K562 (cell line): Measurements from ENCODE around the gene KIAA0513. TPM values are rescaled to one million over a fixed set of nuclear protein-coding genes. Genes with fewer than 3 reads are reported as not detected.

Source experiments
- ATAC-seq: fragments of 200-7000 bp; cut with Tn5 transposase; 3 replicates; pipeline ENCODE4 v1.9.1; 2020; ENCODE audit warnings: moderate library complexity
- BruUV-seq: library from RNA; stranded (reverse); fragments of 400-500 nt; replicated peaks from 2 replicates; lab custom pipeline; 2021; lab: Mats Ljungman, UMichigan
- CTCF ChIA-PET: fragments of 300-600 bp; formaldehyde crosslinking; extraction: SDS; loops from one replicate; lab custom pipeline; 2021; ENCODE audit warnings: low intra/inter-chr PET ratio; lab: Yijun Ruan, JAX
- POLR2A ChIA-PET: fragments of 300-600, 350-650 bp; sonication (Branson Sonifier 250); formaldehyde crosslinking; extraction: SDS; loops from one replicate; lab custom pipeline; 2021; ENCODE audit warnings: antibody characterized with exemption, inconsistent platforms; lab: Yijun Ruan, JAX
- DNase-seq, 4 experiments: peaks; one replicate each; pipeline versions ENCODE4 v3.0.0 to v3.0.0-alpha.2; 2011 to 2018; ENCODE audit warnings: low spot score in 3 of 4, mixed read lengths in 3 of 4; ENCODE audit errors: extremely low read depth in 1 of 4
- FAIRE-seq: peaks from 2 replicates; lab custom pipeline; 2011; peaks lifted over from hg19 to GRCh38; lab: Jason Lieb, UNC
- H2AFZ ChIP-seq: 2 replicates; pipeline ENCODE4 v1.6.0; 2011; ENCODE audit warnings: low read depth, low read length, control low read depth, inconsistent platforms
- H3K27ac ChIP-seq: fragments of 200-600 bp; 3 replicates; pipeline ENCODE4 v1.8.0; 2011; ENCODE audit warnings: low read depth, mild to moderate bottlenecking, control low read depth, inconsistent platforms, low read length, moderate library complexity, mixed read lengths; ENCODE audit errors: extremely low read depth
- H3K27me3 ChIP-seq, 2 experiments: fragments of 300-600 bp in 1 of 2; 2 replicates in 1 of 2; 3 replicates in 1 of 2; pipeline versions ENCODE4 v1.6.0 to v1.8.0; 2011; ENCODE audit warnings: inconsistent platforms in 2 of 2, low read length in 2 of 2, mild to moderate bottlenecking in 1 of 2, mixed read lengths in 1 of 2, moderate library complexity in 1 of 2; ENCODE audit not compliant: control insufficient read depth in 2 of 2, insufficient read depth in 2 of 2
- H3K36me3 ChIP-seq: fragments of 300-600 bp; 3 replicates; pipeline ENCODE4 v1.8.0; 2011; ENCODE audit warnings: mild to moderate bottlenecking, low read length, inconsistent platforms; ENCODE audit not compliant: control insufficient read depth, insufficient read depth
- H3K4me1 ChIP-seq, 2 experiments: fragments of 200-600 bp in 1 of 2; replicated peaks in 1 of 2; 2 replicates in 1 of 2; 3 replicates in 1 of 2; pipeline versions ENCODE4 v1.5.1 to v1.8.0; 2011; ENCODE audit warnings: inconsistent platforms in 2 of 2, low read length in 2 of 2, mild to moderate bottlenecking in 1 of 2, mixed read lengths in 1 of 2, moderate library complexity in 1 of 2; ENCODE audit not compliant: control insufficient read depth in 2 of 2, insufficient read depth in 2 of 2
- H3K4me2 ChIP-seq: 2 replicates; pipeline ENCODE4 v1.6.1; 2011; ENCODE audit warnings: low read length, control low read depth, inconsistent platforms, mixed read lengths; ENCODE audit not compliant: insufficient read depth
- H3K4me3 ChIP-seq: fragments of 200-600 bp; sonication (generic), shearing (Covaris generic); 2 replicates; pipeline ENCODE4 v1.5.1; 2016; ENCODE audit warnings: control low read depth, inconsistent platforms
- H3K79me2 ChIP-seq: fragments of 200-600 bp; 3 replicates; pipeline ENCODE4 v1.8.0; 2011; ENCODE audit warnings: low read length, inconsistent platforms; ENCODE audit not compliant: control insufficient read depth, insufficient read depth
- H3K9ac ChIP-seq, 2 experiments: 2 replicates each; pipeline versions ENCODE4 v1.6.0 to v1.6.1; 2011; ENCODE audit warnings: low read depth in 2 of 2, low read length in 2 of 2, control low read depth in 1 of 2, inconsistent platforms in 1 of 2, mild to moderate bottlenecking in 1 of 2, mixed read lengths in 1 of 2; ENCODE audit not compliant: insufficient read depth in 1 of 2
- H3K9me1 ChIP-seq: one replicate; pipeline ENCODE4 v1.6.0; 2011; ENCODE audit warnings: inconsistent platforms, mild to moderate bottlenecking, low read length, moderate library complexity; ENCODE audit not compliant: control insufficient read depth, insufficient read depth
- H3K9me3 ChIP-seq: replicated peaks from 2 replicates; pipeline ENCODE4 v1.5.1; 2011; ENCODE audit warnings: low read depth, low read length, inconsistent platforms; ENCODE audit not compliant: control insufficient read depth, insufficient read depth
- H4K20me1 ChIP-seq: replicated peaks from 2 replicates; pipeline ENCODE4 v1.6.1; 2011; ENCODE audit warnings: low read length, inconsistent platforms, mixed read lengths; ENCODE audit not compliant: control insufficient read depth, insufficient read depth
- BCOR ChIP-seq: fragments of 450-650 bp; IDR thresholded peaks from 2 replicates; pipeline ENCODE4 v1.6.1; 2016
- CHD1 ChIP-seq: fragments of 200-600 bp; sonication (generic); IDR thresholded peaks from one replicate; pipeline ENCODE4 v1.6.1; 2012; ENCODE audit warnings: mild to moderate bottlenecking, moderate library complexity, low read length, inconsistent platforms
- EP400 ChIP-seq: fragments of 450-650 bp; IDR thresholded peaks from 2 replicates; pipeline ENCODE4 v1.6.1; 2017; ENCODE audit warnings: antibody characterized with exemption, mild to moderate bottlenecking, moderate library complexity
- NCOA2 ChIP-seq, 2 experiments: fragments of 450-650 bp; IDR thresholded peaks; 2 replicates each; pipeline ENCODE4 v1.6.1; 2018; ENCODE audit warnings: mild to moderate bottlenecking in 2 of 2, moderate library complexity in 1 of 2; ENCODE audit not compliant: partially characterized antibody in 2 of 2
- POLR2A ChIP-seq: fragments of 450-650 bp; conservative IDR thresholded peaks from 2 replicates; pipeline ENCODE4 v1.6.1; 2016
- RBM25 ChIP-seq: fragments of 200-400 bp; formaldehyde crosslinking; IDR thresholded peaks from 2 replicates; pipeline ENCODE4 v1.6.1; 2018; ENCODE audit warnings: low read length, low read depth, moderate library complexity; ENCODE audit not compliant: severe bottlenecking
- ZNF121 ChIP-seq: sonication (generic); formaldehyde crosslinking; conservative IDR thresholded peaks from 2 replicates; pipeline ENCODE4 v1.8.0; 2022; ENCODE audit warnings: missing genetic modification reagents
- WGBS: fragments of 100-300 bp; shearing (Covaris generic); methylation state at CpG from one replicate; pipeline ENCODE4 v1.1.6; 2016; ENCODE audit warnings: low coverage, mixed read lengths; ENCODE audit not compliant: insufficient coverage; ENCODE audit errors: missing lambda C conversion rate; 5-methylcytosine and 5-hydroxymethylcytosine counted together
- in situ Hi-C: fragments of 300-500 bp; cut with MboI; formaldehyde crosslinking; loops from 4 replicates; pipeline ENCODE4 v1.15.0; 2018; ENCODE audit warnings: inconsistent platforms, mixed read lengths
- intact Hi-C: fragments of 100-400 bp; cut with micrococcal nuclease; formaldehyde crosslinking; loops from 2 replicates; pipeline ENCODE4 v1.14.2; 2022
- polyA plus RNA-seq, 8 experiments: library from polyadenylated mRNA; depleted of rRNA in 4 of 8; stranded (reverse) in 5 of 8; unstranded in 3 of 8; fragments of >200 nt; fragmentation: Nextera tagmentation in 2 of 8; fragmentation: Illumina TruSeq in 1 of 8; extraction: Ambion mirVana in 2 of 8; extraction: Trizol in 1 of 8; gene quantifications; 2 replicates each; pipeline versions ENCODE4 v1.2.1 to v1.2.3, GENCODE V29; 2011 to 2014; ENCODE audit warnings: inconsistent platforms in 1 of 8, missing spikeins in 1 of 8
- total RNA-seq, 7 experiments: library from RNA; depleted of rRNA in 6 of 7; stranded (reverse); fragments of >200 nt in 6 of 7; fragmentation: Illumina TruSeq in 2 of 7; extraction: Trizol in 2 of 7; gene quantifications; 2 replicates each; pipeline versions ENCODE4 v1.2.1 to v1.2.3, GENCODE V29; 2011 to 2021; ENCODE audit warnings: low replicate concordance in 1 of 7
- TF ChIP-seq, protein P1 (sequence below): fragments of 150-350 bp; IDR thresholded peaks from 2 replicates; pipeline ENCODE4 v1.6.1; 2014; ENCODE audit warnings: low read depth, mild to moderate bottlenecking, low read length, borderline replicate concordance
- TF ChIP-seq, protein P2 (sequence below): fragments of 450-650 bp; IDR thresholded peaks from 2 replicates; pipeline ENCODE4 v1.6.1; 2016; ENCODE audit warnings: borderline replicate concordance
- TF ChIP-seq, protein P3 (sequence below): sonication (generic); formaldehyde crosslinking; IDR thresholded peaks from 2 replicates; pipeline ENCODE4 v1.8.0; 2023; ENCODE audit warnings: mild to moderate bottlenecking, missing genetic modification reagents
- TF ChIP-seq, protein P4 (sequence below): fragments of 450-650 bp; IDR thresholded peaks from one replicate; pipeline ENCODE4 v1.6.1; 2018; ENCODE audit warnings: mild to moderate bottlenecking, moderate library complexity; ENCODE audit not compliant: partially characterized antibody

The KIAA0513 gene
- total and polyA plus RNA-seq, 9 of the 15 experiments (the other 6 are each of a cell fraction or from before 2014, with no cell fraction given), result 0.18 to 13.7 (median 10.2) TPM

DNA sequence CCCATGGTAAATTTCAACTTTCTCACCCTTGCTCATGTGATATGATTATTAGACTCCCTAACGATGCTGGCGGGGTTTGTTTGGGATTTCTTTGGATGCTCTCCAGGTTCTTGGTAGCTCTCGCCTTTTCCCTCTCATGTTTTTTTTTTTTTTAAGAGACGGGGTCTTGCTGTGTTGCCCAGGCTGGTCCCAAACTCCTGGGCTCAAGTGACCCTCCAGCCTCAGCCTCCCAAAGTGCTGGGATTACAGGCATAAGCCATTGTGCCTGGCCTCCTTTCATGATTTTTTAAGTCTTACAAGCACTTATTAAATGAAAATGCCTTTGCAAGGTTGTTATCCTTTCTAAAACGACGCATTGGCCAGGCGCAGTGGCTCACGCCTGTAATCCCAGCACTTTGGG is 24.1 kb downstream of the KIAA0513 start:
- Histone ChIP-seq H3K9me1 (no peaks in the 10 kb centered on the region), H3K36me3 (peaks cover 8% of the 10 kb centered on the region; the same call in 2 of the 3 replicates), H3K4me2 (peak overlapping the region; percentile 82), H4K20me1 (no peaks in the 10 kb centered on the region), H3K4me3 (peak overlapping the region; percentile 12; the same call in 1 of the 2 replicates), H3K4me1 (peaks cover 61 to 72% of the 10 kb centered on the region in 2 experiments), H3K27me3 (no peaks in the 10 kb centered on the region), H3K27ac (peak overlapping the region; percentile 87), H2AFZ (peak overlapping the region; percentile 64), H3K79me2 (peaks cover 58% of the 10 kb centered on the region), H3K9me3 (0 out of 2 replicates have a peak, but pooled peaks cover 2% of the 10 kb centered on the region), H3K9ac (peak overlapping the region; percentile 6 to 69; a peak in 3 of 4 replicates)
- in situ Hi-C loops (no loop called here), intact Hi-C loops (no loop called here)
- BruUV-seq, result no TSS peak
- WGBS, result 61% methylated on average over 7 of the region's 8 CpGs
- CTCF ChIA-PET, result no interaction called here
- TF ChIP-seq ZNF121 (CRISPR knock-in tag) (peak; percentile 97), BCOR (peak; percentile 47), RBM25 (peak; percentile 26), EP400 (no peak), CHD1 (peak; percentile 46), NCOA2 (IDR thresholded peaks at IDR 0.05; ENCODE audit: partially characterized antibody in 2 of 2) (no peak), POLR2A (no peak)
- TF ChIP-seq, protein P1, sequence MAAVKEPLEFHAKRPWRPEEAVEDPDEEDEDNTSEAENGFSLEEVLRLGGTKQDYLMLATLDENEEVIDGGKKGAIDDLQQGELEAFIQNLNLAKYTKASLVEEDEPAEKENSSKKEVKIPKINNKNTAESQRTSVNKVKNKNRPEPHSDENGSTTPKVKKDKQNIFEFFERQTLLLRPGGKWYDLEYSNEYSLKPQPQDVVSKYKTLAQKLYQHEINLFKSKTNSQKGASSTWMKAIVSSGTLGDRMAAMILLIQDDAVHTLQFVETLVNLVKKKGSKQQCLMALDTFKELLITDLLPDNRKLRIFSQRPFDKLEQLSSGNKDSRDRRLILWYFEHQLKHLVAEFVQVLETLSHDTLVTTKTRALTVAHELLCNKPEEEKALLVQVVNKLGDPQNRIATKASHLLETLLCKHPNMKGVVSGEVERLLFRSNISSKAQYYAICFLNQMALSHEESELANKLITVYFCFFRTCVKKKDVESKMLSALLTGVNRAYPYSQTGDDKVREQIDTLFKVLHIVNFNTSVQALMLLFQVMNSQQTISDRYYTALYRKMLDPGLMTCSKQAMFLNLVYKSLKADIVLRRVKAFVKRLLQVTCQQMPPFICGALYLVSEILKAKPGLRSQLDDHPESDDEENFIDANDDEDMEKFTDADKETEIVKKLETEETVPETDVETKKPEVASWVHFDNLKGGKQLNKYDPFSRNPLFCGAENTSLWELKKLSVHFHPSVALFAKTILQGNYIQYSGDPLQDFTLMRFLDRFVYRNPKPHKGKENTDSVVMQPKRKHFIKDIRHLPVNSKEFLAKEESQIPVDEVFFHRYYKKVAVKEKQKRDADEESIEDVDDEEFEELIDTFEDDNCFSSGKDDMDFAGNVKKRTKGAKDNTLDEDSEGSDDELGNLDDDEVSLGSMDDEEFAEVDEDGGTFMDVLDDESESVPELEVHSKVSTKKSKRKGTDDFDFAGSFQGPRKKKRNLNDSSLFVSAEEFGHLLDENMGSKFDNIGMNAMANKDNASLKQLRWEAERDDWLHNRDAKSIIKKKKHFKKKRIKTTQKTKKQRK, result no peak
- TF ChIP-seq, protein P2, sequence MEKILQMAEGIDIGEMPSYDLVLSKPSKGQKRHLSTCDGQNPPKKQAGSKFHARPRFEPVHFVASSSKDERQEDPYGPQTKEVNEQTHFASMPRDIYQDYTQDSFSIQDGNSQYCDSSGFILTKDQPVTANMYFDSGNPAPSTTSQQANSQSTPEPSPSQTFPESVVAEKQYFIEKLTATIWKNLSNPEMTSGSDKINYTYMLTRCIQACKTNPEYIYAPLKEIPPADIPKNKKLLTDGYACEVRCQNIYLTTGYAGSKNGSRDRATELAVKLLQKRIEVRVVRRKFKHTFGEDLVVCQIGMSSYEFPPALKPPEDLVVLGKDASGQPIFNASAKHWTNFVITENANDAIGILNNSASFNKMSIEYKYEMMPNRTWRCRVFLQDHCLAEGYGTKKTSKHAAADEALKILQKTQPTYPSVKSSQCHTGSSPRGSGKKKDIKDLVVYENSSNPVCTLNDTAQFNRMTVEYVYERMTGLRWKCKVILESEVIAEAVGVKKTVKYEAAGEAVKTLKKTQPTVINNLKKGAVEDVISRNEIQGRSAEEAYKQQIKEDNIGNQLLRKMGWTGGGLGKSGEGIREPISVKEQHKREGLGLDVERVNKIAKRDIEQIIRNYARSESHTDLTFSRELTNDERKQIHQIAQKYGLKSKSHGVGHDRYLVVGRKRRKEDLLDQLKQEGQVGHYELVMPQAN, result 0 out of 2 replicates have a peak, but pooled peaks have one; percentile 27
- TF ChIP-seq, protein P3, sequence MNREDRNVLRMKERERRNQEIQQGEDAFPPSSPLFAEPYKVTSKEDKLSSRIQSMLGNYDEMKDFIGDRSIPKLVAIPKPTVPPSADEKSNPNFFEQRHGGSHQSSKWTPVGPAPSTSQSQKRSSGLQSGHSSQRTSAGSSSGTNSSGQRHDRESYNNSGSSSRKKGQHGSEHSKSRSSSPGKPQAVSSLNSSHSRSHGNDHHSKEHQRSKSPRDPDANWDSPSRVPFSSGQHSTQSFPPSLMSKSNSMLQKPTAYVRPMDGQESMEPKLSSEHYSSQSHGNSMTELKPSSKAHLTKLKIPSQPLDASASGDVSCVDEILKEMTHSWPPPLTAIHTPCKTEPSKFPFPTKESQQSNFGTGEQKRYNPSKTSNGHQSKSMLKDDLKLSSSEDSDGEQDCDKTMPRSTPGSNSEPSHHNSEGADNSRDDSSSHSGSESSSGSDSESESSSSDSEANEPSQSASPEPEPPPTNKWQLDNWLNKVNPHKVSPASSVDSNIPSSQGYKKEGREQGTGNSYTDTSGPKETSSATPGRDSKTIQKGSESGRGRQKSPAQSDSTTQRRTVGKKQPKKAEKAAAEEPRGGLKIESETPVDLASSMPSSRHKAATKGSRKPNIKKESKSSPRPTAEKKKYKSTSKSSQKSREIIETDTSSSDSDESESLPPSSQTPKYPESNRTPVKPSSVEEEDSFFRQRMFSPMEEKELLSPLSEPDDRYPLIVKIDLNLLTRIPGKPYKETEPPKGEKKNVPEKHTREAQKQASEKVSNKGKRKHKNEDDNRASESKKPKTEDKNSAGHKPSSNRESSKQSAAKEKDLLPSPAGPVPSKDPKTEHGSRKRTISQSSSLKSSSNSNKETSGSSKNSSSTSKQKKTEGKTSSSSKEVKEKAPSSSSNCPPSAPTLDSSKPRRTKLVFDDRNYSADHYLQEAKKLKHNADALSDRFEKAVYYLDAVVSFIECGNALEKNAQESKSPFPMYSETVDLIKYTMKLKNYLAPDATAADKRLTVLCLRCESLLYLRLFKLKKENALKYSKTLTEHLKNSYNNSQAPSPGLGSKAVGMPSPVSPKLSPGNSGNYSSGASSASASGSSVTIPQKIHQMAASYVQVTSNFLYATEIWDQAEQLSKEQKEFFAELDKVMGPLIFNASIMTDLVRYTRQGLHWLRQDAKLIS (CRISPR knock-in tag), result 0 out of 2 replicates have a peak, but pooled peaks have one; percentile 15
- TF ChIP-seq, protein P4, sequence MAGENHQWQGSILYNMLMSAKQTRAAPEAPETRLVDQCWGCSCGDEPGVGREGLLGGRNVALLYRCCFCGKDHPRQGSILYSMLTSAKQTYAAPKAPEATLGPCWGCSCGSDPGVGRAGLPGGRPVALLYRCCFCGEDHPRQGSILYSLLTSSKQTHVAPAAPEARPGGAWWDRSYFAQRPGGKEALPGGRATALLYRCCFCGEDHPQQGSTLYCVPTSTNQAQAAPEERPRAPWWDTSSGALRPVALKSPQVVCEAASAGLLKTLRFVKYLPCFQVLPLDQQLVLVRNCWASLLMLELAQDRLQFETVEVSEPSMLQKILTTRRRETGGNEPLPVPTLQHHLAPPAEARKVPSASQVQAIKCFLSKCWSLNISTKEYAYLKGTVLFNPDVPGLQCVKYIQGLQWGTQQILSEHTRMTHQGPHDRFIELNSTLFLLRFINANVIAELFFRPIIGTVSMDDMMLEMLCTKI, result no peak
- ATAC-seq (no peak), FAIRE-seq (no peak), DNase-seq (no peak)
- POLR2A ChIA-PET, result interaction anchor here (1.2 to 1.8 kb wide), 2 partner anchors 24 to 57 kb away, joined by 3 to 4 read pairs; partner anchors contain the start of gene KIAA0513
